HL-60/S4 treated with phorbol 12-myristate 13-acetate at 8.2 ng/mL for 4 days and 3 days (cell line): ENCODE data around the gene SPEF2.

Experiments used
- in situ Hi-C: fragments of 300-500 bp; cut with MboI; formaldehyde crosslinking; loops from 2 replicates; pipeline ENCODE4 v1.15.0; 2022; ENCODE audit warnings: low sequenced_read_pairs

SPEF2 gene, protein sequence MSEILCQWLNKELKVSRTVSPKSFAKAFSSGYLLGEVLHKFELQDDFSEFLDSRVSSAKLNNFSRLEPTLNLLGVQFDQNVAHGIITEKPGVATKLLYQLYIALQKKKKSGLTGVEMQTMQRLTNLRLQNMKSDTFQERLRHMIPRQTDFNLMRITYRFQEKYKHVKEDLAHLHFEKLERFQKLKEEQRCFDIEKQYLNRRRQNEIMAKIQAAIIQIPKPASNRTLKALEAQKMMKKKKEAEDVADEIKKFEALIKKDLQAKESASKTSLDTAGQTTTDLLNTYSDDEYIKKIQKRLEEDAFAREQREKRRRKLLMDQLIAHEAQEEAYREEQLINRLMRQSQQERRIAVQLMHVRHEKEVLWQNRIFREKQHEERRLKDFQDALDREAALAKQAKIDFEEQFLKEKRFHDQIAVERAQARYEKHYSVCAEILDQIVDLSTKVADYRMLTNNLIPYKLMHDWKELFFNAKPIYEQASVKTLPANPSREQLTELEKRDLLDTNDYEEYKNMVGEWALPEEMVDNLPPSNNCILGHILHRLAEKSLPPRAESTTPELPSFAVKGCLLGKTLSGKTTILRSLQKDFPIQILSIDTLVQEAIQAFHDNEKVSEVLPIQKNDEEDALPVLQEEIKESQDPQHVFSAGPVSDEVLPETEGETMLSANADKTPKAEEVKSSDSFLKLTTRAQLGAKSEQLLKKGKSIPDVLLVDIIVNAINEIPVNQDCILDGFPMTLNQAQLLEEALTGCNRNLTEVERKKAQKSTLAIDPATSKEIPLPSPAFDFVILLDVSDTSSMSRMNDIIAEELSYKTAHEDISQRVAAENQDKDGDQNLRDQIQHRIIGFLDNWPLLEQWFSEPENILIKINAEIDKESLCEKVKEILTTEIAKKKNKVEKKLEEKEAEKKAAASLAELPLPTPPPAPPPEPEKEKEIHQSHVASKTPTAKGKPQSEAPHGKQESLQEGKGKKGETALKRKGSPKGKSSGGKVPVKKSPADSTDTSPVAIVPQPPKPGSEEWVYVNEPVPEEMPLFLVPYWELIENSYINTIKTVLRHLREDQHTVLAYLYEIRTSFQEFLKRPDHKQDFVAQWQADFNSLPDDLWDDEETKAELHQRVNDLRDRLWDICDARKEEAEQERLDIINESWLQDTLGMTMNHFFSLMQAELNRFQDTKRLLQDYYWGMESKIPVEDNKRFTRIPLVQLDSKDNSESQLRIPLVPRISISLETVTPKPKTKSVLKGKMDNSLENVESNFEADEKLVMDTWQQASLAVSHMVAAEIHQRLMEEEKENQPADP (N-terminal part only)

DNA sequence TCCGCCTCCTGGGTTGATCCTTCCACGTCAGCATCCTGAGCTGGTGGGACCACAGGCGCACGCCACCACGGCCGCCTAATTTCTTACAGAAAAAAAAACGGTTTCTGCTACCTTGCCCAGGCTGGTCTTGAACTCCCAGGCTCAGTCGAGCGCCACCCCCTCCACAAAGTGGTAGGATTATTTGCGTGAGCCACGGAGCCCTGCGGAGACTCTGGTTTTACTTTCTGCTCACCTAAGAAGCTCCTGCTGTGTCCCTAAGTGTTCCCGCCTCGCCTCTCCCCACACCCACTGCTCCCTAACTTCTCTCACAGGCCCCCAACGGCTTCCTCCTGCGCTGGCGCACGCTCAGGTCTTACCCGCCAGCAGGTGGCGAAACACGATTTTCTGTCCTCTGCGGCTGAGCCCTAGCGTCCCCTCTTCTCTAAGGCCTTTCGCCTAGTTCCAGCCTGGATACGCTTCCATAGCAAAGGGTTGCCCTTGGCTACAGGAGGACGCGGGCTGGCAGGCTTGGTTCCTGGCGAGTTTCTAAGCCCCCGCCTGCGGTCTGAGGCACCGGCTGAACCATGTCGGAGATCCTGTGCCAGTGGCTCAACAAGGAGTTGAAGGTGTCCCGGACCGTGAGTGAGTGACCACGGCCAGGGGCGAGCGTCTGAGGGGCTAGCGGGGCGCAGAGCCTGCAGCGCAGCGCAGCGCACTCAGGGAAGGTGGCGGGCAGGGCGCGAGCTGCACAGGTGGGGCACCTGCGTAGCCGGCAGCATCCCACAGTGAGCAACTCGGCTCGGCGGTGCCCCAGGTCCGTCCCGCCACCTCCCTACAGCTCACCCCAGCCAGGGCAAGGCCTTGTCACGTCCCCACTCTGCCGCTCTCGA is at the start of gene SPEF2:
Gene SPEF2, plus strand, starts transcription at position 429 of the 869 bp plus-strand sequence. Its CDS starts 135 bp downstream, at position 564.
- in situ Hi-C loops: no loop called here

DNA sequence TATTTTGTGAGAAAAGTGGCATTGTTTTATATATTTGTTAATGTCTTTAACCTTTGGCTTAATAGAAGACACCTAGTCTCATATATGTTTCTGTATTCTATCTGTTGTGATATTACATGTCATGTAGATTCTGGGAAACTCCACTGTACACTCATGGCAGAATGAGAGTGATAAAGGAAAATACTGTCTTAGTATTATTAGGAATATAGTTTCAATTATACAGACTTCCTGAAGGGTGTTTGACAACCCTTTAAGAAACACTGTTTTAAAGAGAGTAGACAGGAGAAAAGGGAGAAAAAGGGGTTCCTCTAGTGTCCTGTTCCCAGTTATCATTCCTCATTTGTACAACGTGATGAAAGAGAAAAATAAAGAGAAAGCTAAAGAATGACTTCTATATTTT is 42.1 kb upstream of the SPEF2 start:
- in situ Hi-C loops: no loop called here

DNA sequence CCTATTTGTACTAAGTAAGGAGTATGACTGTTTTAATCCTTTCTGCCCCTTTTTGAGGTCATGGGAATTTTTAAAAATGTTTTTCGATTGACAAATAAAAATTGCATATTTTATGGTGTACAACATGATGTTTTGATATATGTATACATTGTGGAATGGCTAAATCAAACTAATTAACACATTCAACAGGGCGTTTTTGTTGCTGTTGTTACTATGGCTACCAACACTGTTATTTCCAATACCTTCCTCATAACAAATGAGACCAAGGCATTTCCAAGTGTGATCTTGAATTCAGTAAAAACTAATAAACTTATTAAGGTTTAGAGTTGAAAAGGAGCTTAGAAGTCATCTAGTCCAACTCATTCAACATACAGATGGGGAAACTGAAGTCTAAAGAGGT is 30.2 kb upstream of the SPEF2 start:
- in situ Hi-C loops: no loop called here

DNA sequence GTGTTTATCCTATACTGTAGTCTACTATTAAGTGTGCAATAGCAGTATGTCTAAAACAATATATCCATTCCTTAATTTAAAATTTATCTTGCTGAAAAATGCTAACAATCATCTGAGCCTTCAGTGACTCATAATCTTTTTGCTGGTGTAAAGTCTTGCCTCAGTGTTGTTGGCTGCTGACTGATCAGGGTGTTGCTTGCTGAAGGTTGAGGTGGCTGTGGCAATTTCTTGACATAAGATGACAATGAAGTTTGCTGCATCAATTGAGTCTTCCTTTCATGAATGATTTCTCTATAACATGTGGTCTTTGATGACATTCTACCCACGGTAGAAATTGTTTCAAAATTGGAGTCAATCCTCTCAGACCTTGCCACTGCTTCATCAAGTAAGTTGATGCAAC is 24.3 kb upstream of the SPEF2 start:
- in situ Hi-C loops: no loop called here

DNA sequence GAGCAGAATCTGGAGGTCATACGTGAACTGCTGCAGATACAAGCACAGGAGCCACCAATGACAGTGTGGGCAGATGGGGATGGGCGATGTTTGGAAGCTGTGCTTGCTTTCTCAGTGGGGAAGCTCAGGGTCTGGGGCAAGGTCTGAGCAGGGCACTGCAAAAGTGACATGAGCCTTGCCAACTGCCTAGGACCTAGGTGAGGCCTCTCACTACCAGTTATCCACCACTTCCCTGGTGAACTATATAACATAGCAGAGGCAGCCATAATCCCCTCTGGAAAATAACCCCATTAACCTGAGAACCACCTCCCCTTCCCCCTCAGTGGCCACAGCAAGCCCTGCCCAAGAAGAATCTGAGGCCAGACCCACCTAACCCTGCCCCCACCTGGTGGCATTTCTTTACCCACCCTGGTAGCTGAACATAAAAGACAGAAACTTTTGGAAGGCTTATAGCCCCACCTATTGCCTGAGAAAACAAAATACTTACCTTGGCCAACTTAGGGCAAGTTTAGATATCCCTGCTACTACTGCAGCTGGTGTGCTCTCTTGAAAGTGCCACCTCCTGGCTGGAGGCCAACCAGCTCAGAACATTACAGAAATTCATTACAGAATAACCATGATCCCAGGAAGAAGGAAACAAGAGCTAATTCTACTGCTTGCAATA is 18.8 kb upstream of the SPEF2 start:
- in situ Hi-C loops: no loop called here

DNA sequence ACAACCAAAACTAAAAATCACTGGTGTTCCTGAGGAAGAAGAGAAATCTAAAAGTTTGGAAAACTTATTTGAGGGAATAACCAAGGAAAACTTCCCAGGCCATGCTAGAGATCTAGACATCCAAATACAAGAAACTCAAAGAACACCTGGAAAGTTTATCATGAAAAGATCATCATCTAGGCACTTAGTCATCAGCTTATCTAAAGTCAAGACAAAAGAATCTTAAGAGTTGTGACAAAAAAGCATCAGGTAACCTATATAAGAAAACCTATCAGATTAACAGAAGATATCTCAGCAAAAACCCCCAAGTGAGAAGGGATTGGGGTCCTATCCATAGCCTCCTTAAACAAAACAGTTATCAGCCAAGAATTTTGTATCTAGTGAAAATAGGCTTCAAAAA is 17.1 kb upstream of the SPEF2 start:
- in situ Hi-C loops: no loop called here

DNA sequence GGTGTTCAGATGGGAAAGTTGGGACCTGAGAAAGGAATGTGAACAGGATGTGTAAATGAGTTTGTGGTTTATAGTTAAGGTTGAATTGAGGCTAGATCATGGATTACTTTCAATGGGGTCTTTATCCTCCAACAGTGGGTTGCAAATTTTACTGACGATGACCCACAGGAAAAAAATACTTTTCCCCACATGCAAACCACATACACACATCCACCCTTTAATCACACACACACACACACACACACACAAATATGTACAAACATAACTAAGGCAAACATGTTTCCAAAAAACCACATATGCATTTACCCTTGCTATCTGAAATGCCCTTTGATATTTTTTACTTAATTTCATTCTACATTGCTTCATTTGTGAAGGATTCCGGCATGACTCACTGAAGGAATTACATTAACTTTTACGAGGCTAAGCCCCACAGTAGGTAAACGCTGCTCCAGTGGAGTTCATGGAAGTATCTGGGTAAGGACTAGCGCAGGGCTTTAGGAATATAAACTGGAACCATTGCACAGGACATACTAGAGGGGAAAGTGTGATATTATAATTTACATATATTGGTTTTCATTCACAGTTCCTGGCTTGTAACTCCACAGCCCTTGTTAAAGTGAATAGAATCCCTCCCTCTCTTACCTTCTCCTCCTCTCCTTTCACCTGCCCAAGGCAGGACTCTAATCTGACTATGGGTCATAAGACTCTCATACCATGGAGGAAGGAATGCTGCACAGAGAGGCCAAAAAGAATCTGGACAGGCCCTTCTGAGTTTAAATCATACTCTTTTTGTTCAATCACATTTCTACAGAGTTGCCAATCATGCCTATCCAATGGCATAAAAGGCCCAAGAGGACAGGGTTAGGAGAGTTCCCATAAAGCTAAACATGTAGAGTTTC is 8.5 kb upstream of the SPEF2 start:
- in situ Hi-C loops: no loop called here

DNA sequence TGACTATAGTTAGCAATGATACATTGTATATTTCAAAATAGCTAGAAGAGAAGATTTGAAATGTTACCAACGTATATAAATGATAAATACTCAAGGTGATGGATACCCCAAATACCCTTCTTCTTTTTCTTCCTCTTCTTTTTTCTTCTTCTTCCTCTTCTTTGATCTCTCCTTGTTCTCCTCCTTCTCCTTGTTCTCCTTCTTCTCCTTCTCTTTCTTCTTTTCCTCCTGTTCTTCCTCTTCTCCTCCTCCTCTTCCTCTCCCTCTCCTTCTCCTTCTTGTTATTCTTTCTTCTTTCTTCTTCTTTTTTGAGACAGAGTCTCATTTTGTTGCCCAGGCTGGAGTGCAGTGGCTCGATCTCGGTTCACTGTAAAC is 616 bp upstream of the SPEF2 start:
- in situ Hi-C loops: no loop called here

DNA sequence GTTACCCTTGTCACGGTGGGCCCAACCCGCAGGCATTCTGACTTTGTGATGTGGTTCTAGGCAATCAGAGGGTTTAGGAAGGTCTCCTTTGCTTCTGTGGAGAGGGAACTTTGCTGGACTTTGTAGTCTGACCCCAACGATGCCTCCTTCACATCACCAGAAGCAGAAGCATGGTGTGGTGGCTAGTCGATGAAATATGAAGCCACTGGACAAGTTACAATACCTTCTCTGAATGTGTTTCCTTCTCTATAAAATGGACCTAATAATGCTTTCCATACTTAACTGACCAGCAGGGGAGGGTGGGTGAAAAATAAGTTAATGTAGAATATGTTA is 607 bp downstream of the SPEF2 start:
- in situ Hi-C loops: no loop called here

DNA sequence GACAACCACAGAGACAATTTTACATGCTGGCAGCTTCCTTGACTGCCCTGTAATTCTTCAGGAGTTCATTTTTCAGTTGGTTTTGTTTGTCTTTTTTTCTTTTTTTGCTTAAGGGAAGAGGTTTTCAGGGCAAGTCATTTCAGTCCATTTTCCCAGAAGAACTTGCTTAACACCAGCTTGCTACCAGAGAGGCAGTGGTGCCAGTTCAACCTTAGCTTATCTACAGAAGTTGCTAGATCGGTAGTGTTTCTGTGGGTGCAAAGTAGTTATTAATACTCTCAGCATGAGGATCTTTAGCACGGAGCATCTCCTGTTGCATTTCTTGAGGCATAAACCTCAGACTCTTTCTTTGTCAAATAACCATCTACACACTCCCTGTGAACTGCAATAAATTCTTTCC is 1.1 kb downstream of the SPEF2 start:
- in situ Hi-C loops: no loop called here

DNA sequence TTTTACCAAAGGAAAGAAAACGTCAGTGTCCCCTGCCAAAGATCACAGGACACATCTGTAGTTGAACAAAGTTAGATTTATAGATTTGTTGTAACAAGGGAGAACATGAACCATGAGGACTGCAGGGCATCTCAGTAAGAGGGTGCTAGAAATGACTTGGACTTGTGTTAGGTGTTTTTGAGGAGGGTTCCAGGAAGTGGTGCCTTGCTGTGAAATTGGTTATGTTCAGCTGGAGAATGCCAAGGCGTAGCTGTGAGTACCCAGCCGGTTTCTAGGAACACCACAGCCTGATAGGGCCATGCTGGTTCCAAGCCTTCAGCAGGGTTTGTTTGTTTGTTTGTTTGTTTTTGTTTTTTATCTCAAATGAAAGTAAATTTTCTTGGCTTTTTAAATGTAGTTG is 5.3 kb downstream of the SPEF2 start:
- in situ Hi-C loops: no loop called here

DNA sequence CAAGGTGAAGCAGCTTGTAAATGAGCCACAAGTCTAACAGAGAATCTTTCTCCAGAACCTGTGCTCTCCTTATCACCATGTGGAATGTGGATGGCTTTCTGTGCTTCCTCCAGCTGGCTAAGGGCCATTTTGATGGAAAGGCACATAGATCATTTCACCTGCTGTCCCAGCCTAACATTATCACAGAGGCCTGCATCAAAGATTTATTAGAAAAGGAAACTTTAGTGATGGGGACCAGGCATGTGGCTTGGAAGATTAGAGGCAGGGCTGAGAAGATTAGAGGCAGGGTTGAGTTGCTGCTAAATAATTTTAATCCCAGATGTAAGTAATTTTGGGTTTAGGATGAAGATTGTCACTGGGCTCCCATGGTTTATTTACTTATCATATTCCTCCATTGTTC is 6.3 kb downstream of the SPEF2 start:
- in situ Hi-C loops: no loop called here

DNA sequence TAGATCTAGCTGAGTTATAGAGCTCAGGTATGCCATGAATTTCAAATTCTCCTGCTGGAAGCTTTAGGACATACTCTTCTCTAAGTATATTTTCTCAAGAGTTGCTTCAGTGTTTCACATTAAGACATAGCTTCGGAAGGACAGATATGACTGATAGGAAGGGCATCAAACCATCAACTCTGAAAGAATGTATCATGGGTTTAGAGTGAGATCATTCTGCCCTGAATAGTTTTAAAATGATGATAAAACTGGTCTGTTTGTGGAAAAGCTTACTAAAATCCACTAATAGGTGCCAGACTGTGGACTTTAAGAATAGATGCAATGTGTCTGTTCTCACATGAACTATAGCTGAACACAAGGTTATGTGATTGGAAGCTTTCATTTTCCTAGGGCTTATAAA is 8.4 kb downstream of the SPEF2 start:
- in situ Hi-C loops: no loop called here

DNA sequence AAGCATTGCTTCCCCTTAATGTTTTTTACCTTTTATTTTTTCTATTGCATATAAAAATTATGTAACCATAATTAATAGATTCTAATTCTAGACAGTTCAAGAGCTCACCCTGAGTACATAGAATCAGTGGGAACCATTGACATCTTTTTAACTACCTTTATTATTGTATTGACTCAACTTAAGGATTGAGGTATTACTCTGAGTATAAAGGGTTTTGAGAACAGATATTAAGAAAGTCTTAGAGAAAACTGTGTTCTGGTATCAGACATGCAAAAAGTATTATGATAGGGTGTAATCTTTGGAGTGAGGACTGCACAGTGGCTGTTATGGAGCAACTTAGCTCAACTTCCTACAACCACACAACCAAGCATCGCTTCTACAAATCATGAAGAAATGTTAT is 8.9 kb downstream of the SPEF2 start:
- in situ Hi-C loops: no loop called here

DNA sequence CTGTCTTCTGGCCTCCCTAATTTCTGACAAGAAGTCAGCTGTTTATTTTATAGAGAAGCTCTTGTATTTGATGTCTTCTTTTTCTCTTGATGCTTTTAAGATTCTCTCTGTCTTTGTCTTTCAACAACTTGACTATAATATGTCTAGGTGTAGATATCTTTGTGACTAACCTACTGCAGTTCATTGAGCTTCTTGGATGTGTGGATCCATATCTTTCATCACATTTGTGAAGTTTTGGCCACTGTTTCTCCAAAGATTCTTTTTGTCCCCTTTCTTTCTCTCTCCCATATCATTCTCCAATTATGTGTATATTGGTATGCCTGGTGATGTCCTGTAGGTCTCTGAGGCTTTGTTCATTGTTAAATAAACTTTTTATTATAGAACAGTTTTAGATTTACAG is 16.7 kb downstream of the SPEF2 start:
- in situ Hi-C loops: no loop called here

DNA sequence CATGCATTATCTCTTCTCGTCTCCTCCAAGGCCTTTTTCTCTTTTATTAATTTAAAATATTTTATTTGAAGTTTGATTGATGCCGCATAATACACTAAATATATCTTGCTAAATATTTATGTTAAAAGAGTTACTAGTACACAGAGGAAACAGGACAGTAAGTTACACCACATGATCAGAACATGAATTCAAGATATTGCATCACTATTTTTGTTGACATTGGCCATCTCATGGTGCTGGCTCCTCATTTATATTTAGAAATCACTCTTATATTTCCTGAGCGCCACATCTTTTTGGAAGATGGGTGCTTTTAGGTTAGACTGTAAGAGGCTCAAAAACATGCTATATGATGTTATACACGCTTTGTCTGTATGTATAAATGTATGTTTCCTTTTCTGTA is 23.0 kb downstream of the SPEF2 start:
- in situ Hi-C loops: no loop called here

DNA sequence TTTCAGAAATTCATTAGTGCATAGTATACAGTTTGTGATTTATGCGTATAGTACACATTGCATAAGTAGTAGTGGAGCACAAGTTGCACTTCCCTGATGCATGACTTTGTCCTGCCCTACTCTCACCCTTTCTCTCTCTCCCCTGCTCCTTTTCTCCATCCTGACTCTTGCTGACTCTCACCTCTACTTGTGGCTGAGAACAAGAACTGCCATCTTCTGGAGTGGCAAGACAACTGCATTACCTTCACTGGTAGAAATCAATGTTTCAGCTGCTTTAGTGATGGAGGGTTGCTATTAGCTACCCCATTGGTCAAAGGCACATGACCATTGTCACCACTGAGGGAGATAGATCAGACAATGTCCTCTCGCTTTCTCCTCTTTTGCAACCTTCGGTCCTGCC is 26.9 kb downstream of the SPEF2 start:
- in situ Hi-C loops: no loop called here

DNA sequence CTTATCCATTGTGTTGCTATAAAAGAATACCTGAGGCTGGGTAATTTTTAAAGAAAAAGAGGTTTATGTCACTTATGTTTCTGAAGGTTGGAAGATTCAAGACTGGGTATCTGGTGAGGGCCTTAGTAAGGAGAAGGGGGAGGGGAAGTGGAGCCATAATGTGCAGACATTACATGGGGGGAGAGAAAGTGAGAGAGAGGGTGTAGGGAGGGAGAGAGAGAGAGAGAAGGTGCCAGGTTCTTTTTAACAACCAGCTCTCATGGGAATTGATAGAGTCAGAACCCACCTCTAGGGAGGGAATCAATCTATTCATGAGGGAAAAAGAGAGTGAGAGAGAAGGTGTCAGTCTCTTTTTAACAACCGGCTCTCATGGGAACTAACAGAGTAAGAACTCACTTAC is 29.5 kb downstream of the SPEF2 start:
- in situ Hi-C loops: no loop called here

DNA sequence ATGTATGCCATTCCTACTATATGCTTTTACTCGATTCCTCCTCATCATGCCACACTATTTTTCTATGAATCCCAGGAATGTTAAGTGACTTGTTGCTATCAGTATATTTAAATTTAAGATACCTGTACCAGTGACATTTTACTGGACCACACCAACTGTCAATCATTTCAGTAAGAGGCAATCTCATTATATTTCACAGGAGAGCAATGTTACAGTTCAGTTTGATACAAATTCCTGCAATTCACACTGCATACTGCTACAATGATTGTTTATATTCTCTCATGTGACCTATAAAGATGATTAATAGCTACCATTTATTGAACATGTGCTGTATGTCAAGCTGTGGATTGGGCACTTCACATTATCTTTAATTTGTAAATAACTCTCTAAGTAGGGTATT is 30.0 kb downstream of the SPEF2 start:
- in situ Hi-C loops: no loop called here
